ENCODE results near the gene LUC7L2.
"Not testable (repeated sequence)": the region's sequence is repeated elsewhere in the genome, so short reads cannot be mapped to it uniquely, and the experiment has no call there.

The LUC7L2 gene

GRCh38 chr7:139357729-139358506 lies 1.8 kb upstream of the LUC7L2 start:
- not testable (repeated sequence) for DNase-seq

GRCh38 chr7:139358541-139359365 lies 941 bp upstream of the LUC7L2 start:
- DNase-seq: peak; percentile 49

GRCh38 chr7:139360210-139360947 lies 685 bp downstream of the LUC7L2 start:
- peak; percentile 97 for DNase-seq

GRCh38 chr7:139360948-139361307 lies 1.2 kb downstream of the LUC7L2 start:
- no peak for DNase-seq

GRCh38 chr7:139361523-139361922 lies 1.8 kb downstream of the LUC7L2 start:
- no peak for DNase-seq

- no peak for DNase-seq
These were observed 2.6 kb downstream of the LUC7L2 start for GRCh38 chr7:139362302-139362701.

GRCh38 chr7:139362981-139363380 lies 3.3 kb downstream of the LUC7L2 start:
- DNase-seq: no peak

- DNase-seq: no peak
These were observed 5.6 kb downstream of the LUC7L2 start for GRCh38 chr7:139365336-139365735.

GRCh38 chr7:139366400-139366799 lies 6.7 kb downstream of the LUC7L2 start:
- DNase-seq: no peak

GRCh38 chr7:139367438-139368155 lies 7.9 kb downstream of the LUC7L2 start:
- DNase-seq: no peak

GRCh38 chr7:139370301-139370942 lies 10.7 kb downstream of the LUC7L2 start:
- no peak for DNase-seq

GRCh38 chr7:139370943-139371313 lies 11.2 kb downstream of the LUC7L2 start:
- no peak for DNase-seq

- DNase-seq: no peak
These were observed 14.6 kb downstream of the LUC7L2 start for GRCh38 chr7:139374246-139374645.

GRCh38 chr7:139382439-139382838 lies 22.7 kb downstream of the LUC7L2 start:
- no peak for DNase-seq

- no peak for DNase-seq
These were observed 24.9 kb downstream of the LUC7L2 start for GRCh38 chr7:139384611-139385010.

- no peak for DNase-seq
These were observed 27.9 kb downstream of the LUC7L2 start for GRCh38 chr7:139387594-139387993.

GRCh38 chr7:139389091-139389490 lies 29.4 kb downstream of the LUC7L2 start:
- no peak for DNase-seq

GRCh38 chr7:139389774-139390173 lies 30.1 kb downstream of the LUC7L2 start:
- DNase-seq: no peak

GRCh38 chr7:139393621-139394211 lies 34.0 kb downstream of the LUC7L2 start:
- peak; percentile 10 for DNase-seq

- DNase-seq: peak; percentile 12
These were observed 34.8 kb downstream of the LUC7L2 start for GRCh38 chr7:139394540-139394939.

GRCh38 chr7:139396323-139396951 lies 36.7 kb downstream of the LUC7L2 start:
- DNase-seq: no peak

Measured in hematopoietic multipotent progenitor cell treated with erythropoietin and hydrocortisone succinate and interleukin-3 and kit ligand, for 6 days (in vitro differentiated cells).